Dendritic cell treated with granulocyte-macrophage colony-stimulating factor and Interleukin-4, amounts not matched to agents 40 ng/mL and 50 ng/mL, for 4 days (primary cell): Measurements from ENCODE around the gene FECH.
A peak's percentile ranks its signal among the peaks of the same experiment; 100 is the strongest.
"Not testable (repeated sequence)": the region's sequence is repeated elsewhere in the genome, so short reads cannot be mapped to it uniquely, and the experiment has no call there.

ENCODE experiments used
- H3K27ac Mint-ChIP-seq: one replicate; pipeline ENCODE4 v1.8.0; 2022; ENCODE audit warnings: mild to moderate bottlenecking, mixed read lengths
- H3K27me3 Mint-ChIP-seq: one replicate; pipeline ENCODE4 v1.8.0; 2022; ENCODE audit warnings: mild to moderate bottlenecking, mixed read lengths
- H3K36me3 Mint-ChIP-seq: one replicate; pipeline ENCODE4 v1.8.0; 2022; ENCODE audit warnings: low read depth, mixed read lengths
- H3K4me1 Mint-ChIP-seq: one replicate; pipeline ENCODE4 v1.8.0; 2022; ENCODE audit warnings: low read depth, mixed read lengths
- H3K4me3 Mint-ChIP-seq: one replicate; pipeline ENCODE4 v1.8.0; 2022; ENCODE audit warnings: mild to moderate bottlenecking, moderate library complexity, mixed read lengths
- H3K9me3 Mint-ChIP-seq: one replicate; pipeline ENCODE4 v1.8.0; 2022; ENCODE audit warnings: mixed read lengths
- intact Hi-C: fragments of 100-400 bp; cut with micrococcal nuclease; formaldehyde crosslinking; loops from one replicate; pipeline ENCODE4 v1.15.0; 2022

The FECH gene

DNA sequence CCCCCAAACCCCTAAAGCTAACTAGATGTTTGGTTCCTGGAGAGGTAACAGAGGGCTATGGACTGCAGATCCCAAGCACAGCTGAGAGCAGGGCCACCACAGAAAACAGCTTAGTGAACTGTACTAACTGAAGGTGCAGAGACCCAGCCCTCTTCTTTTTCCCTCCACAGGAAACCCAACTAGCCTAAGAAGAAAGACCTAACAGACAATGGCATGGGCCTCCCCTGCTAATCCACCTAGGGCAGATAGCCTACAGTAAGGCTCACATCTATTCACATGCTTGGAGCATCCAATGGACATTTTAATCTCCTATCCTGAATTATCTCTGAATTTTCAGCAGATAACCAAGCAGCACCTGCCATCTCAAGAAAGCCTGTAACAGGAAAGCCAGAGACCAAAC is 8.8 kb upstream of the FECH start:
- Mint-ChIP-seq H3K27me3 (no peaks in the 10 kb centered on the region), H3K4me3 (no peak overlapping the region), H3K9me3 (peaks cover 9% of the 10 kb centered on the region), H3K27ac (no peak overlapping the region), H3K36me3 (peaks cover 33% of the 10 kb centered on the region), H3K4me1 (peaks cover 8% of the 10 kb centered on the region)
- intact Hi-C loops, result no loop called here

- intact Hi-C loops, H3K27me3 Mint-ChIP-seq, H3K27ac Mint-ChIP-seq, H3K36me3 Mint-ChIP-seq, H3K4me3 Mint-ChIP-seq, H3K9me3 Mint-ChIP-seq, H3K4me1 Mint-ChIP-seq: not testable (repeated sequence)
Measured at GRCh38 chr18:57592716-57593115, 6.2 kb upstream of the FECH start.

DNA sequence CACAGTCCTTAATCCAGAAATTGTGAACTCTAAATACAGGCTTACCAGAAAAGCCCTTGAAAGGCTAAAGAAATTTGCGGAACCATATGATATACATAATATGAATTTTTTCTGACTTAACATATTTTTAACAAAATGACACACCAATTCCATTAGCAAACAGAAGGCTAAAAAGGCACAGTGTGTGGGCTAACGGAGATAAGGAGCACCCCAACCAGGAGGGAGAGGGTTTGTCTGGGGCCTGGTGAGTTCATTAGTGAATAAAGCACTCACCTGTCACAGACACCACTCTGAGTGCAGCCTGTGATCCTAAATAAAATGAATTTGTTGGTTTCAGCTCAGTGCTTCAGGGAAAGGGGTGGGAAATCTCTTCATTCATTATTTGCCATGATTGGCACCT is 2.7 kb upstream of the FECH start:
- Mint-ChIP-seq H3K27ac (no peak overlapping the region), H3K4me3 (no peak overlapping the region), H3K9me3 (no peaks in the 10 kb centered on the region), H3K27me3 (no peaks in the 10 kb centered on the region), H3K4me1 (peaks cover 17% of the 10 kb centered on the region), H3K36me3 (peaks cover 11% of the 10 kb centered on the region)
- intact Hi-C loops, result no loop called here

DNA sequence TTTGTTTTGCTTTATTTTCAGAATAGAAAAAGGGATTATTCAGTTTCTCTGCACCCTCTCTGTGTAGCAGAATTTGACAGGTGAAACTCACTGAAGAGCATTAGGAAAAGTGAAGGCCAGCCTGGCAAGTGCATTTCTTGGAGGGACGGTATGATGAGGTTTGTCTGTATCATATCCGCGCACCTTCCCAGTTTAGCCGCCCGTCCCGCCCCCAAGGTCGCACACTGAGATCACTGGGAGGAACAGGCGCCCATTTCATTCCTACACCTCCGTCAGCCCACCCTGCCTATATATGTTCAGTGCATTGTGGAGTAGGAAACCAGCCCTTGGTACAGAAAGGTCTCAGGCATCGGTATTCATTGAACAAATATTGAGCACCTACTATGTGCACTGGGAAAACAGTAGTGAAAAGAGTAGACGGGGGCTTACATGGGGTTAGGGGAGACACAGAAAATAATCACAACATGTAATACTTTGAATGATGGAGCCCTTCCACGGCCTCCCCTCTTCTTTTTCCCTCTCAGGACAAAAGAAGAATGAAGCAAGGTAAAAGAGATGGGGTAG is 678 bp upstream of the FECH start:
- H3K27ac Mint-ChIP-seq, result peak overlapping the region; percentile 89
- H3K4me3 Mint-ChIP-seq, result peak overlapping the region; percentile 93
- no peaks in the 10 kb centered on the region for H3K27me3 Mint-ChIP-seq
- peaks cover 17% of the 10 kb centered on the region for H3K4me1 Mint-ChIP-seq
- intact Hi-C loops, result loop anchor here (2.0 kb wide), 1 partner anchor 34 kb away; the partner anchor contains the start of gene NARS1
- H3K9me3 Mint-ChIP-seq, result no peaks in the 10 kb centered on the region
- peaks cover 23% of the 10 kb centered on the region for H3K36me3 Mint-ChIP-seq

- Mint-ChIP-seq H3K9me3 (no peaks in the 10 kb centered on the region), H3K27me3 (no peaks in the 10 kb centered on the region), H3K4me1 (peaks cover 31% of the 10 kb centered on the region), H3K4me3 (peak overlapping the region; percentile 93), H3K27ac (peak overlapping the region; percentile 89), H3K36me3 (peaks cover 19% of the 10 kb centered on the region)
- intact Hi-C loops, result loop anchor here (2.0 kb wide), 1 partner anchor 35 kb away; the partner anchor contains the start of gene NARS1
Measured at GRCh38 chr18:57585855-57586250, 649 bp downstream of the FECH start.

DNA sequence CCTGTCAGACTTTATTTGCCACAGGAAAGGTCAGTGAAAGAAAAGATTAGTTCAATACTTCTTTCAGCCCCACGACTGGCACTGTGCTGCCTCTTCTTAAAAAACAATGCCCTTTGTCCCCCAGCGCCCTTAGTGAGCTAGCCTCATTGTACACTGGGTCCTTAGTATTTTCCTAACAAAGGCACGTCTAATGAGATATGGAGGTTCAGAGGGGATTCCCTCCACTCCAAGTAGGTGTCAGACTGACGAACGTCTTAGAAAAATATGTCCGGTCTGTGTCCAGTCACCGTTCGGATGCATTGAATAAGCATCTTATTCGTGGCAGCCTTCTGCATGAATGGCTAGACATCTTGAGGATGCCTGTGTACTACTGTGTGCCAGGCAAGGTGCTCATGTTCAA is 1.1 kb downstream of the FECH start:
- Mint-ChIP-seq H3K9me3 (no peaks in the 10 kb centered on the region), H3K36me3 (peaks cover 19% of the 10 kb centered on the region), H3K27ac (peak overlapping the region; percentile 89), H3K4me1 (peaks cover 35% of the 10 kb centered on the region), H3K27me3 (no peaks in the 10 kb centered on the region), H3K4me3 (peak overlapping the region; percentile 93)
- intact Hi-C loops, result no loop called here

DNA sequence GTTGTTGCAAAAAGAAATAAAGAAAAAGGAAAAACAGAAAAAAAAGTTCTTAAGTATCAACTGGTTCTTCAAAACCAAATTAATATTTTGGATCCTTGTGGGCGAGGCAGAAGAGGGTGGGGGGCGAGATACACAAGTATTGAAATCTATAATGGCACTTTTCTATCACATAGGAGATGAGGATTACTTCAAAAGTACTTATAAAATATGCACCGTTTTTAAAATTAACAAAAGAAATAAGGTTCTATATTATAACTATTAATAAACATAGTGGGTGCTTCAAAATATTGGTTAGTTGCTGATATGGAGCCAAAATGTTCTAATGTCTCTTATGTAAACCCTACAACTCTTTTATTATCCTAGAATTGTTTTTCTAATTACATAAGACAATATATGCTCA is 2.1 kb downstream of the FECH start:
- Mint-ChIP-seq H3K4me3 (no peak overlapping the region), H3K27me3 (no peaks in the 10 kb centered on the region), H3K4me1 (peaks cover 41% of the 10 kb centered on the region), H3K27ac (no peak overlapping the region), H3K9me3 (no peaks in the 10 kb centered on the region), H3K36me3 (peaks cover 26% of the 10 kb centered on the region)
- intact Hi-C loops, result no loop called here

DNA sequence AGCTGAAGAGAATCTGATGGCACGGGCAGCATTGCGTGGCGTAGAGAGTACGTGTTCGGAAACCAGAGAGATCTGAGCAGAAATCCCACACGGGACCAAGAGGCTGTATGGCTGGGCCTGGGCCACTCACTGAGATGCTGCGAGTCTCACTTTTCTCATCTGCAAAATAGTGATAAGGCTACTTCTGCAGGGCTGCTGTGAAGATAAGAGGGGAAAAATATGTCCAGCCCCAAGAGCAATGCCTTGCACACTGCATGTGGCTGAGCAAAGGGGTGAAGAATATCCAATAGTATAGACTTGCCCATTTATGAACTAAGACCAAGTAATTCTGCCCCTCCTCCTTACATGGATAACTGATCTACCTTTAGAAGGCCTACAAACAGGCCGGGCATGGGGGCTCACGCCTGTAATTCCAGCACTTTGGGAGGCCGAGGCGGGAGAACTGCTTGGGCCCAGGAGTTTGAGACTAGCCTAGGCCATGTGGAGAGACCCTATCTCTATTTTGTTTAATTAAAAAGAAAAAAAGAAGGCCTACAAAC is 3.1 kb downstream of the FECH start:
- no peaks in the 10 kb centered on the region for H3K9me3 Mint-ChIP-seq
- intact Hi-C loops, result no loop called here
- H3K36me3 Mint-ChIP-seq, result peaks cover 33% of the 10 kb centered on the region
- peaks cover 41% of the 10 kb centered on the region for H3K4me1 Mint-ChIP-seq
- no peaks in the 10 kb centered on the region for H3K27me3 Mint-ChIP-seq
- H3K27ac Mint-ChIP-seq, result no peak overlapping the region
- no peak overlapping the region for H3K4me3 Mint-ChIP-seq

- Mint-ChIP-seq H3K4me3 (peak overlapping the region; percentile 45), H3K27ac (peak overlapping the region; percentile 74), H3K9me3 (no peaks in the 10 kb centered on the region), H3K4me1 (peaks cover 41% of the 10 kb centered on the region), H3K36me3 (peaks cover 51% of the 10 kb centered on the region), H3K27me3 (no peaks in the 10 kb centered on the region)
- intact Hi-C loops, result no loop called here
Measured at GRCh38 chr18:57581301-57581934, 5.1 kb downstream of the FECH start.

DNA sequence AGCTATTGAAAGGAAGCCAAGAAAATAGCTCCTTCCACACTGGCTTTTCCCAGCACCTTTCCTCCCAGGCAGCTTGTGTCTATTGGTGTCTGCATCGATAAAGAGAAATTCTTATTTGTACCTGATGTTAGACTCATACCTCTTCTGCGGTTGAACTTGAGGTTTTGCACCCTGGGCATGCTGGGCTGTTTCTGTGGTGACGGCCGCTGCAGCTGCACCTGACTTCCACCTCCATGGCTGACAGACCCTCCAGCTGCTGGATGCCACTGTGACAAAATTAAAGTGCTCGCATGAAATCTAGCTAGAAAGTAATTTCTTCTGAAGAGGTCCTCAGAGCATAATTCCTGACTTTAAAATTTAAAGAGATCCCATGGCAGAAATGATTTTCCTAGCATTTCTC is 6.6 kb downstream of the FECH start:
- peaks cover 28% of the 10 kb centered on the region for H3K4me1 Mint-ChIP-seq
- no peak overlapping the region for H3K4me3 Mint-ChIP-seq
- H3K27me3 Mint-ChIP-seq, result no peaks in the 10 kb centered on the region
- H3K27ac Mint-ChIP-seq, result no peak overlapping the region
- no peaks in the 10 kb centered on the region for H3K9me3 Mint-ChIP-seq
- H3K36me3 Mint-ChIP-seq, result peaks cover 61% of the 10 kb centered on the region
- intact Hi-C loops, result no loop called here

- Mint-ChIP-seq H3K4me3 (no peak overlapping the region), H3K27me3 (no peaks in the 10 kb centered on the region), H3K4me1 (peaks cover 15% of the 10 kb centered on the region), H3K36me3 (peaks cover 81% of the 10 kb centered on the region), H3K27ac (no peak overlapping the region), H3K9me3 (no peaks in the 10 kb centered on the region)
- intact Hi-C loops, result no loop called here
Measured at GRCh38 chr18:57576316-57576715, 10.2 kb downstream of the FECH start.

GRCh38 chr18:57575542-57575941 is 11.0 kb downstream of the FECH start:
- no peak overlapping the region for H3K4me3 Mint-ChIP-seq
- intact Hi-C loops, result no loop called here
- H3K27ac Mint-ChIP-seq, result no peak overlapping the region
- no peaks in the 10 kb centered on the region for H3K27me3 Mint-ChIP-seq
- peaks cover 88% of the 10 kb centered on the region for H3K36me3 Mint-ChIP-seq
- no peaks in the 10 kb centered on the region for H3K9me3 Mint-ChIP-seq
- peaks cover 8% of the 10 kb centered on the region for H3K4me1 Mint-ChIP-seq

DNA sequence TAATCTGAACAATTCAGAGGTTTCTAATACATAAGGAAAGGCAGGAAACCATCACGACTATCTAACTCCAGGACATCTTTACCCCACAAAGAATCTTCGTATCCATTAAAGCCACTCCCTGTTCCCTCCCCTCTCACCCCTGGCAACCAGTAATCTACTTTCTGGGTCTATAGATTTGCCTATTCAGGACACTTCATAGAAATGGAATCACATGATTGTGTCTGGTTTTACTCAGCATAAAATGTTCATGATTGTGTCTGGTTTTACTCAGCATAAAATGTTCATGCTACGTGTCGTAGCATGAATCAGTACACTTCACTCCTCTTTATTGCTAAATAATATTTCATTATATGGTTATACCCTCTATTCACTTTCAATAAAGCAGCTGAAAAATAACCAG is 11.6 kb downstream of the FECH start:
- Mint-ChIP-seq H3K4me3 (no peak overlapping the region), H3K4me1 (peaks cover under 1% of the 10 kb centered on the region), H3K27ac (no peak overlapping the region), H3K9me3 (no peaks in the 10 kb centered on the region), H3K27me3 (no peaks in the 10 kb centered on the region), H3K36me3 (peaks cover 93% of the 10 kb centered on the region)
- intact Hi-C loops, result no loop called here

DNA sequence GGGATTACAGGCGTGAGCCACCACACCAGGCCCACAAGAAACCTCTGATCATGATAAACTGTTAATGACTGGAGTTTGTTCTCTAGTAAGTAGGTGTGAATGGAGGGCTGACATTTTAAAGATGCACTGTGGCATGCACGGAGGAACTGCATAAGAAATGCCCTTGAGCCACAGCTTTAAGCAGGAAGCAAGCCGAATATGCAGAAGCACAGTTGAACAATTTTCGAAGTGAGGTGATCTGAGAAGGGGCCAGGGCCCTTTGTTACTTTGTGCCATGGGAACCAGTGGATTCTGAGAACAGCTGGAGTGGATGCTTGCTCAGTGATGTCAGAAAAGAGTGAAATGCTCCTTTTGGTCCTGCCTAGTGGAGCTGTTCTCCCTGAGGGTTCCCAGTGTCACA is 16.3 kb downstream of the FECH start:
- H3K4me3 Mint-ChIP-seq, result no peak overlapping the region
- peaks cover 14% of the 10 kb centered on the region for H3K4me1 Mint-ChIP-seq
- no peaks in the 10 kb centered on the region for H3K9me3 Mint-ChIP-seq
- peaks cover 94% of the 10 kb centered on the region for H3K36me3 Mint-ChIP-seq
- H3K27me3 Mint-ChIP-seq, result no peaks in the 10 kb centered on the region
- H3K27ac Mint-ChIP-seq, result no peak overlapping the region
- intact Hi-C loops, result no loop called here

DNA sequence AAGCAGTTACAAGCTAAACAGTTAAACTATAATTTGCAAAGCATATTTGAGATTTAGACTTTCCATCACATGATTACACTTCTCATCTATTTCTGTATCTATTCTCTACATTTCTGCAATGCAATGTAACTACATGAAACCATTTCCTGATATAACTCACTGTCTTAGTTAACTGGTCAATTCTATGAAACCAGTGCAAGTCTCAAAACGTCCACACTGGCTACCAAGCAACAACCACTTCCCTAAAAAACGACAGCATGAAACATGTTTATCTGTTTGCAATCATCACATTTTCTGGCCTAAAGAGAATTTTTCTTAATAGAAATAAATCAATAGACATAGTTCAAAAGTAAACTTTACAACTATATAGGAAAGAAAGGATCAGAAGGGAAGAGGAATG is 17.4 kb downstream of the FECH start:
- Mint-ChIP-seq H3K36me3 (peaks cover 92% of the 10 kb centered on the region), H3K4me3 (no peak overlapping the region), H3K9me3 (no peaks in the 10 kb centered on the region)

More for the DNA sequence above, 17.4 kb downstream of the FECH start:
- H3K27ac Mint-ChIP-seq, result no peak overlapping the region
- H3K27me3 Mint-ChIP-seq, result no peaks in the 10 kb centered on the region
- intact Hi-C loops, result no loop called here
- peaks cover 14% of the 10 kb centered on the region for H3K4me1 Mint-ChIP-seq
